ENCODE results near the gene MORN5.

DNA sequence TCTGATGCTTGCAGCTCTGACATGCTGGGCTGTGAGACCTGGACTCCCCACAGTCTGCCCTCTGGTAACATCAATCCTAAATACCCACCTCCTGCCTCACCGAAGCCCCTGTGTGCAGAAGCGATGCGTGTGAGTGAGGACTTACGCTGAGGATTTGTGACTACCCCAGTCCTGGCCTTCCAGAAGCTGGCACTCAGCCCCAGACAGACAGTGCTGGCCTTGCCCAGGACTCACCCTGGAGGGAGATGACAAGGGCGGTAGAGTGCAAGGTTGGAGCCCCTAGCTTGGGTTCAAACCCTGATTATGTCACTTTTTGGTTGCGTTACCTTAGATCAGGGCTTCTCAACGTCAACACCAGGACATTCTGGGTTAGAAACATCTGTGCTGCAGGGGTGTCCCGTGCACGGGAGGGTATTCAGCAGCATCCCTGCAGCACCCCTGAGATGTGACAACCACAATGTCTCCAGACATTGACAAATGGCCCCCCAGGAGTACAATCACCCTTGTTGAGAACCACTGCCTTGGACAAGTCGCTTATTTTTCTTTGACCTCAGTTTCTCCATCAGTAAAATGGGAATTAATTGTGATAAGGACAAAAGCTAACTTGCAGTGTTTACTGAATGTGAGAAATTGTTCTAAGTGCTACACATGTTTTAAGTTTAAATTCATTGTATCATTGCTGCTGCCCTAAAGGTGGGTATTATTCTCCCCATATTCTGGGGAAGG lies 43.1 kb upstream of the MORN5 start:
- no peak for TF ChIP-seq CTCF (IDR thresholded peaks at IDR 0.05)
- TF ChIP-seq POLR2A (IDR thresholded peaks at IDR 0.05) = no peak
